Ishikawa (cell line): ENCODE results near the gene TBC1D1.

ENCODE experiments used
- EP300 ChIP-seq: IDR thresholded peaks from 2 replicates; pipeline ENCODE4 v1.6.1; 2012; ENCODE audit warnings: borderline replicate concordance
- MAX ChIP-seq: IDR thresholded peaks from 2 replicates; pipeline ENCODE4 v1.6.1; 2012
- RAD21 ChIP-seq: IDR thresholded peaks from 2 replicates; pipeline ENCODE4 v1.6.1; 2012; ENCODE audit warnings: low read depth
- ZBTB7A ChIP-seq: IDR thresholded peaks from 2 replicates; pipeline ENCODE4 v1.6.1; 2012; ENCODE audit warnings: low read depth

DNA sequence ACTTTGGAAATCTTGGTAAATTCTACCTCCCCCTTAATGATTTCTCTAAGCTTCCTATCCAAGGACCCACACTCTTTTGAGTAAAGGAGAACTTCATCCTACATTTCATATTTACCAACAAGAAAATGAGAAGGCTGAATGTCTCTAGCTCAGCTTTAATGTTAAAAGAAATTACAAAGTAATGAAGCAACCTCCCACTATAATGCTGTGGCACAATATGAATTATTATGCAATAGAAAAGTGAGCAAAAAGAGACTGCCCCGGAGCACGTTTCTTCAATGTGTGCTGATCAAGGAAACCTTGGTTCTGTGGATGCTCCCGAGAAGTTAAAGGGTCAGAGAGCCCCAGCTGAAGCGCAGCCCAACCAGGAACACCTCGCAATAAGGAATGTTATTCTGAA lies 9.1 kb upstream of the TBC1D1 start:
- TF ChIP-seq MAX (no peak), RAD21 (no peak), EP300 (no peak), ZBTB7A (no peak)
